ENCODE results near the gene NBPF12. TPM values are rescaled to one million over a fixed set of nuclear protein-coding genes. Genes with fewer than 3 reads are reported as not detected.

The NBPF12 gene
- 3.5 and 4.5 TPM in 2 replicates for total RNA-seq

GRCh38 chr1:146938242-146938902 is at the start of gene NBPF12:
NBPF12 (plus strand) TSS chr1:146938324; CDS start chr1:146960144, 21,820 bp downstream.

Other genes starting within 250 kb of the NBPF12 start
- gene PRKAB2, start 234.1 kb downstream of the NBPF12 start, total RNA-seq = 11.1 and 25.7 TPM in 2 replicates

Data from regular cardiac myocyte (primary cell).